H9 (cell line): Measurements from ENCODE around the gene GRK1. TPM values are rescaled to one million over a fixed set of nuclear protein-coding genes. Genes with fewer than 3 reads are reported as not detected.

Experiments
- DNase-seq: peaks from one replicate; pipeline ENCODE4 v3.0.0-alpha.2; 2017
- H2AFZ ChIP-seq: one replicate; pipeline ENCODE4 v1.6.1; 2013; ENCODE audit warnings: mild to moderate bottlenecking, low read length, control low read depth, moderate library complexity
- H2AK5ac ChIP-seq: 2 replicates; pipeline ENCODE4 v1.6.1; 2013; ENCODE audit warnings: low read length, control low read depth, mixed read lengths; ENCODE audit not compliant: insufficient read length
- H2BK120ac ChIP-seq: one replicate; pipeline ENCODE4 v1.6.1; 2013; ENCODE audit warnings: low read depth, mild to moderate bottlenecking, low read length, control low read depth, inconsistent platforms; ENCODE audit not compliant: poor library complexity, severe bottlenecking
- H2BK12ac ChIP-seq: 2 replicates; pipeline ENCODE4 v1.6.1; 2013; ENCODE audit warnings: low read length, control low read depth, mixed read lengths, low read depth; ENCODE audit not compliant: insufficient read length
- H2BK15ac ChIP-seq: 2 replicates; pipeline ENCODE4 v1.6.1; 2013; ENCODE audit warnings: low read depth, low read length, control low read depth
- H2BK20ac ChIP-seq: one replicate; pipeline ENCODE4 v1.6.1; 2013; ENCODE audit warnings: low read depth, mild to moderate bottlenecking, low read length, control low read depth, inconsistent platforms; ENCODE audit not compliant: poor library complexity, severe bottlenecking
- H2BK5ac ChIP-seq: 2 replicates; pipeline ENCODE4 v1.6.1; 2013; ENCODE audit warnings: low read length, control low read depth, mixed read lengths; ENCODE audit not compliant: insufficient read length
- H3K14ac ChIP-seq: 2 replicates; pipeline ENCODE4 v1.6.1; 2013; ENCODE audit warnings: low read length, control low read depth; ENCODE audit not compliant: insufficient read depth
- H3K18ac ChIP-seq: 2 replicates; pipeline ENCODE4 v1.6.1; 2013; ENCODE audit warnings: low read depth, mild to moderate bottlenecking, mixed read lengths, low read length, control low read depth; ENCODE audit not compliant: insufficient read length
- H3K23ac ChIP-seq: 2 replicates; pipeline ENCODE4 v1.6.1; 2013; ENCODE audit warnings: low read length, control low read depth, mixed read lengths, low read depth; ENCODE audit not compliant: insufficient read length
- H3K23me2 ChIP-seq: 2 replicates; pipeline ENCODE4 v1.6.1; 2013; ENCODE audit warnings: low read depth, mild to moderate bottlenecking, mixed read lengths, low read length, control low read depth; ENCODE audit not compliant: insufficient read length, poor library complexity, severe bottlenecking
- H3K27ac ChIP-seq: 2 replicates; pipeline ENCODE4 v1.5.1; 2013; ENCODE audit warnings: low read length, control low read depth, mixed read lengths, low read depth; ENCODE audit not compliant: insufficient read length
- H3K27me3 ChIP-seq: 2 replicates; pipeline ENCODE4 v1.6.1; 2013; ENCODE audit warnings: low read length, control low read depth, inconsistent platforms; ENCODE audit not compliant: insufficient read depth
- H3K4ac ChIP-seq: 2 replicates; pipeline ENCODE4 v1.6.1; 2013; ENCODE audit warnings: low read depth, mild to moderate bottlenecking, control low read depth, inconsistent platforms, low read length, moderate library complexity
- H3K4me1 ChIP-seq: 2 replicates; pipeline ENCODE4 v1.6.1; 2013; ENCODE audit warnings: low read length, control low read depth, inconsistent platforms; ENCODE audit not compliant: insufficient read depth
- H3K4me2 ChIP-seq: 2 replicates; pipeline ENCODE4 v1.6.1; 2013; ENCODE audit warnings: low read length, control low read depth, mixed read lengths; ENCODE audit not compliant: insufficient read length, insufficient read depth
- H3K56ac ChIP-seq: 2 replicates; pipeline ENCODE4 v1.6.1; 2013; ENCODE audit warnings: low read depth, mild to moderate bottlenecking, mixed read lengths, low read length, control low read depth; ENCODE audit not compliant: insufficient read length
- H3K79me1 ChIP-seq: 2 replicates; pipeline ENCODE4 v1.6.1; 2013; ENCODE audit warnings: low read depth, mild to moderate bottlenecking, moderate library complexity, low read length, control low read depth, inconsistent platforms; ENCODE audit not compliant: insufficient read depth, poor library complexity, severe bottlenecking
- H3K79me2 ChIP-seq: 2 replicates; pipeline ENCODE4 v1.6.1; 2013; ENCODE audit warnings: low read length, control low read depth, inconsistent platforms; ENCODE audit not compliant: insufficient read depth
- H3K9ac ChIP-seq: 2 replicates; pipeline ENCODE4 v1.6.1; 2013; ENCODE audit warnings: low read length, control low read depth, mixed read lengths; ENCODE audit not compliant: insufficient read length; ENCODE audit errors: extremely low read depth
- H3K9me3 ChIP-seq: one replicate; pipeline ENCODE4 v1.6.1; 2013; ENCODE audit warnings: low read depth, low read length, inconsistent platforms; ENCODE audit not compliant: control insufficient read depth
- H3T11ph ChIP-seq: one replicate; pipeline ENCODE4 v1.6.1; 2013; ENCODE audit warnings: mild to moderate bottlenecking, low read length, control low read depth, inconsistent platforms
- H4K20me1 ChIP-seq: one replicate; pipeline ENCODE4 v1.6.1; 2013; ENCODE audit not compliant: control insufficient read depth, insufficient read length, insufficient read depth
- H4K5ac ChIP-seq: 2 replicates; pipeline ENCODE4 v1.6.1; 2013; ENCODE audit warnings: low read depth, mild to moderate bottlenecking, mixed read lengths, low read length, control low read depth; ENCODE audit not compliant: insufficient read length
- H4K8ac ChIP-seq: replicated peaks from 2 replicates; pipeline ENCODE4 v1.6.1; 2013; ENCODE audit warnings: low read length, control low read depth, mixed read lengths, low read depth; ENCODE audit not compliant: insufficient read length
- H4K91ac ChIP-seq: 2 replicates; pipeline ENCODE4 v1.6.1; 2013; ENCODE audit warnings: low read depth, mild to moderate bottlenecking, moderate library complexity, mixed read lengths, low read length, control low read depth; ENCODE audit not compliant: insufficient read length
- H3K27ac Mint-ChIP-seq, 3 experiments: 2 replicates in 2 of 3; 3 replicates in 1 of 3; pipeline ENCODE4 v1.8.0; 2020 to 2021; ENCODE audit warnings: mixed read lengths in 3 of 3, mild to moderate bottlenecking in 1 of 3, moderate library complexity in 1 of 3
- H3K27me3 Mint-ChIP-seq: 2 replicates; pipeline ENCODE4 v1.8.0; 2021; ENCODE audit warnings: low read depth, mild to moderate bottlenecking, moderate library complexity, mixed read lengths
- H3K36me3 Mint-ChIP-seq, 3 experiments: 2 replicates in 2 of 3; 3 replicates in 1 of 3; pipeline ENCODE4 v1.8.0; 2020 to 2021; ENCODE audit warnings: low read depth in 3 of 3, mixed read lengths in 3 of 3; ENCODE audit not compliant: insufficient read depth in 1 of 3
- H3K4me1 Mint-ChIP-seq, 2 experiments: 2 replicates each; pipeline ENCODE4 v1.8.0; 2020; ENCODE audit warnings: mixed read lengths in 2 of 2
- H3K4me3 Mint-ChIP-seq, 2 experiments: 2 replicates in 1 of 2; 3 replicates in 1 of 2; pipeline ENCODE4 v1.8.0; 2020 to 2021; ENCODE audit warnings: mild to moderate bottlenecking in 2 of 2, mixed read lengths in 2 of 2, moderate library complexity in 1 of 2
- H3K9me3 Mint-ChIP-seq, 2 experiments: 2 replicates in 1 of 2; 3 replicates in 1 of 2; pipeline ENCODE4 v1.8.0; 2020; ENCODE audit warnings: mild to moderate bottlenecking in 2 of 2, mixed read lengths in 2 of 2, moderate library complexity in 1 of 2
- WGBS: extraction: QIAGEN DNeasy Blood & Tissue Kit; methylation state at CpG from one replicate; pipeline ENCODE4 v1.1.7; 2013; ENCODE audit warnings: missing lambda C conversion rate, low lambda C conversion rate, mixed read lengths; ENCODE audit not compliant: insufficient read length; ENCODE audit errors: extremely low coverage; 5-methylcytosine and 5-hydroxymethylcytosine counted together
- total RNA-seq: library from RNA; stranded (reverse); gene quantifications from 2 replicates; pipeline ENCODE4 v1.2.1, GENCODE V29; 2021
- TF ChIP-seq, protein P1 (sequence below): fragments of 200-600 bp; sonication (generic); conservative IDR thresholded peaks from 3 replicates; pipeline ENCODE4 v1.8.0; 2021; ENCODE audit warnings: antibody characterized with exemption, mild to moderate bottlenecking

The GRK1 gene
- total RNA-seq, 1 experiment from 2014 or later: 0.31 TPM

DNA sequence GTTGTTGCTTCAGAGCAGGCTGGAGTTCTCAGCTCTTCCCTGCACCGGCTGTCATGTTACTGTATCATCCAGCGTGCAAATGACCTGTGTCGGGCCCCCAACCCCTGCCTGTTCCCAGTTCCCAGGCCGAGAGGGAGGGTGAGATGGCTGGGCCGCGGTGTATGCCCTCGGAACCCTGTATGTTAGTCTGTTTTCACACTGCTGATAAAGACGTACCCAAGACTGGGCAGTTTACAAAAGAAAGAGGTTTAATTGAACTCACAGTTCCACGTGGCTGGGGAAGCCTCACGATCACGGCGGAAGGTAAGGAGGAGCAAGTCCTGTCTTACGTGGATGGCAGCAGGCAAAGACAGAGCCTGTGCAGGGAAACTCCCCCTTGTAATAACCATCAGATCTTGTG lies 102.9 kb downstream of the GRK1 start:
- no peaks in the 10 kb centered on the region for H3K9me3 ChIP-seq
- H2BK5ac ChIP-seq: no peak overlapping the region
- no peak overlapping the region for H3K14ac ChIP-seq
- no peak overlapping the region for H3K4ac ChIP-seq
- no peaks in the 10 kb centered on the region for H4K20me1 ChIP-seq
- no peak overlapping the region for H3K9ac ChIP-seq
- H3K23ac ChIP-seq: no peak overlapping the region
- WGBS: no CpG with 5 or more reads among the region's 13 CpGs
- peaks cover 7 to 14% of the 10 kb centered on the region in 2 experiments for H3K4me1 Mint-ChIP-seq
- no peak overlapping the region for H3T11ph ChIP-seq
- H3K27ac Mint-ChIP-seq: no peak overlapping the region; a peak in 1 of 7 replicates
- H3K18ac ChIP-seq: no peak overlapping the region
- H3K79me1 ChIP-seq: no peaks in the 10 kb centered on the region
- H3K4me3 Mint-ChIP-seq: no peak overlapping the region
- no peak overlapping the region for H3K4me2 ChIP-seq
- H2BK15ac ChIP-seq: no peak overlapping the region
- no peaks in the 10 kb centered on the region for H3K27me3 ChIP-seq
- no peak overlapping the region for H2BK12ac ChIP-seq
- no peak overlapping the region for H2AFZ ChIP-seq
- no peak overlapping the region for H2BK20ac ChIP-seq
- H3K4me1 ChIP-seq: no peaks in the 10 kb centered on the region
- no peak overlapping the region for H2AK5ac ChIP-seq
- TF ChIP-seq, protein P1, sequence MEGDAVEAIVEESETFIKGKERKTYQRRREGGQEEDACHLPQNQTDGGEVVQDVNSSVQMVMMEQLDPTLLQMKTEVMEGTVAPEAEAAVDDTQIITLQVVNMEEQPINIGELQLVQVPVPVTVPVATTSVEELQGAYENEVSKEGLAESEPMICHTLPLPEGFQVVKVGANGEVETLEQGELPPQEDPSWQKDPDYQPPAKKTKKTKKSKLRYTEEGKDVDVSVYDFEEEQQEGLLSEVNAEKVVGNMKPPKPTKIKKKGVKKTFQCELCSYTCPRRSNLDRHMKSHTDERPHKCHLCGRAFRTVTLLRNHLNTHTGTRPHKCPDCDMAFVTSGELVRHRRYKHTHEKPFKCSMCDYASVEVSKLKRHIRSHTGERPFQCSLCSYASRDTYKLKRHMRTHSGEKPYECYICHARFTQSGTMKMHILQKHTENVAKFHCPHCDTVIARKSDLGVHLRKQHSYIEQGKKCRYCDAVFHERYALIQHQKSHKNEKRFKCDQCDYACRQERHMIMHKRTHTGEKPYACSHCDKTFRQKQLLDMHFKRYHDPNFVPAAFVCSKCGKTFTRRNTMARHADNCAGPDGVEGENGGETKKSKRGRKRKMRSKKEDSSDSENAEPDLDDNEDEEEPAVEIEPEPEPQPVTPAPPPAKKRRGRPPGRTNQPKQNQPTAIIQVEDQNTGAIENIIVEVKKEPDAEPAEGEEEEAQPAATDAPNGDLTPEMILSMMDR: no peak
- H2BK120ac ChIP-seq: no peak overlapping the region
- H3K9me3 Mint-ChIP-seq: peaks cover 0 to 4% of the 10 kb centered on the region in 2 experiments; a peak in 2 of 5 replicates
- no peak for DNase-seq
- no peaks in the 10 kb centered on the region; a peak in 2 of 7 replicates for H3K36me3 Mint-ChIP-seq
- H4K8ac ChIP-seq: no peak overlapping the region
- peaks cover 9% of the 10 kb centered on the region; the same call in 1 of the 2 replicates for H3K27me3 Mint-ChIP-seq
- H3K23me2 ChIP-seq: no peaks in the 10 kb centered on the region
- H3K79me2 ChIP-seq: no peaks in the 10 kb centered on the region
- no peak overlapping the region for H3K27ac ChIP-seq
- no peak overlapping the region for H3K56ac ChIP-seq
- H4K91ac ChIP-seq: no peak overlapping the region
- no peak overlapping the region for H4K5ac ChIP-seq
